ENCODE measurements around the gene PPT2.
"Not testable (repeated sequence)": the region's sequence is repeated elsewhere in the genome, so short reads cannot be mapped to it uniquely, and the experiment has no call there.

PPT2 gene

DNA sequence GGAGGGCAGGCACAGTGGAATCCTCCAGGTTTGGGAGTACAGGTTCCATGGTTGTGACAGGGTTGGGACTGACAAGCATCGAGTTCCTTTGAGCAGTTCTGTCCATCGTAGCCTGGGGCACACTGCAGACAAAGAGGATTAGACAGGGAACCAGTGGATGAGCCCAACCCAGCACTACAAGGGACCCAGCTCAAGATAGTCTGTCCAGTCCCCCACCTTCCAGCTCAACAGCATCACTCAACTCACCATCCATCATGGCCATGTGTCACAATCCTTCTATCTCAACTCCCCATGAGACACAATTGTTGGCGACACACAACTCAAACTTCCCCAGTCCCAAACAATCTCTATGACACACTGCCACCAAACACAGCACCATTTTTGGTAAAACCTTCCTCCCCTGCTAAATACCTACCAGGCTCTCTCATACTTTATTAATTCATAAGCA is 50.4 kb downstream of the PPT2 start:
- DNase-seq (ENCODE audit: low read depth, low spot score), result no peak

DNA sequence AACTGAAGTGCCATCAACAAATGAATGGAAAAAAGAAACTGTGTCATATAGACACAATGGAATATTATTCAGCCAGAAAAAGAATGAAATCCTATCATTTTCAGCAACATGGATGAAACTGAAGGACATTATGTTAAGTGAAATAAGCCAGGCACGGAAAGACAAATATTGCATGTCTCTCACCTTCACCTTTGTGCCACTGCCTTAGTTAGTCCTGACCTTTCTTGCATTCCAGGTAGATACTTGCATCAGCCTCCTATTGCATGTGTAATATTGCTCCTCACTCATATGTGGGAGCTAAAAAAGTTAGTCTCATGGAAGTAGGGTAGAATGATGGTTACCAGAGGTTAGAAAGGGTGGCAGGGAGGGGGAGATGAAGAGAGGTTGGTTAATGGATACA is 55.1 kb downstream of the PPT2 start:
- no peak for DNase-seq (ENCODE audit: low read depth, low spot score)

DNA sequence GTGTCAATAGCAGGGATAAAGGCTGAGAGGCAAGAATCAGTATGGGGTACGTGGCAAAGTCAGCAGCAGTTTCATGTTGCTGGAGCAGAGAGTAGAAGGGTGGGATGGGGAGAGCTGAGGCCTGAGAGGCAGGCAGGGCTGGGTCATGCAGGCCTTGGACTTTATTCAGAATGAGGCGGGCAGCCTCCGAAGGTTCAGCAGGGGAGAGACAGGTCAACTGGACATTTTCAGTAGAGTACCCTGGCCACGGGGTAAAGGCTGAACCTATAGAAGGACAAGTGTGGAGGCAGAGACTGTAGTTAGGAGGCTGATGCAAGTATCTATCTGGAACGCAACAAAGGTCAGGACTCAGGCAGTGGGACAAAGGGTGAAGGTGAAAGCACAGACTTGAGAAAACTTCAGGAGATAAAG is 56.3 kb downstream of the PPT2 start:
- DNase-seq (ENCODE audit: low read depth, low spot score), result no peak

DNA sequence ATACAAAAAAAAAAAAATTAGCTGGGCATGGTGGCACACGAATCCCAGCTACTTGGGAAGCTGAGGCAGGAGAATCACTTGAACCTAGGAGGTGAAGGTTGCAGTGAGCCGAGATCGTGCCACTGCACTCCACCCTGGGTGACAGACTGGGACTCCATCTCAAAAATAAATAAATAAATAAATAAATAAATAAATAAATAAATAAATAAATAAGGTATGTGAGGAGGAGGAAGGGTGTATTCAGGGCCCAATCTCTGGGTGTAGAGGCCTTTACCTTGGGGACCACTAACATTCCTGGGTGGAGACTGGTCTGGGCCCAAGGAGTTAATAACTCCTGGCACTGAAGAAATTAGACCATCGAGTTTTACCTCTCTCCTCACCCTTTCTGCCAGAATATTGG is 57.5 kb downstream of the PPT2 start:
- DNase-seq (ENCODE audit: low read depth, low spot score), result not testable (repeated sequence)

DNA sequence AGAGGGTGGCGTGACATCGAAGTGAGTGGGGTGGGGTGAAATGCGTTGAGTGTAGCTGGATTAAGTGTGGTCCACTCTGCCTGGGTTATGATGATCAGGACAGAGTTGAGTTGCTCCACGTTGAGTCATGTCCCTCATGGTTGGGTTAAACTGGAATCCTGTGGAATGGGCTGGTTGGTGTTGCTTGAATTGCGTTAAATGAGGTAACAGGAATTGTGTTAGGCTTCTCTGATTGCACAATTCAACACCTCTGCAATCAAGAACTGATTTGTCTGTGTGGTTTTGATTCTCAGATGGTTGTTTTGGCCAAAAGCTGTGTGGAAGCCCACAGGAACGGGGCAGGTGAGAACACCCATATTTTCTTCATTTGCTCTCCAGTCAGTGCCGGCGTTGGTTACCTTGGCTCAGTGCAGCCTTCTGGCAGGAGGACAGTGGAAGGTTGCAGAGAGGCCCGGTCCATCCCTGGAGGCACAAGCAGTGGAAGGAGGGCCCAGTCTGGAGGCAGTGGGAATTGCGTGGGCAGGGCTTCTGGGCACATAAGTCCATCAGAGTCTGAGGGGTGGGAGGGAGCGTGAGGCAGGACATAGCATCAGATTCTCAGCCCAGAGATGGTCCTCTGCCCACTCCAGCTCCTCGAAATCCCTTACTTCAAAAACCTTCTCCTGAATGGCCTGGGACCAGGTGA is 58.3 kb downstream of the PPT2 start:
- DNase-seq (ENCODE audit: low read depth, low spot score), result no peak
